Left lung (tissue), 10 donors: ENCODE measurements around the gene PHF2. TPM values are rescaled to one million over a fixed set of nuclear protein-coding genes. Genes with fewer than 3 reads are reported as not detected.

ENCODE experiments used
- ATAC-seq: fragments of 200-7000 bp; cut with Tn5 transposase; one replicate; pipeline ENCODE4 v1.9.1; 2020; ENCODE audit warnings: moderate library complexity
- DNase-seq, 4 donors: peaks; one replicate each; pipeline ENCODE4 v3.0.0-alpha.2; 2013 to 2020
- H3K27ac ChIP-seq, 2 donors: fragments of 200-600 bp; sonication (generic) in 1 of 2; one replicate each; pipeline versions ENCODE4 v1.5.0 to v1.8.0; 2020 to 2021
- H3K27me3 ChIP-seq, 2 donors: fragments of 200-600 bp; sonication (generic) in 1 of 2; one replicate each; pipeline versions ENCODE4 v1.5.0 to v1.8.0; 2020 to 2021
- H3K36me3 ChIP-seq, 2 donors: fragments of 200-600 bp; sonication (generic) in 1 of 2; one replicate each; pipeline versions ENCODE4 v1.5.0 to v1.8.0; 2020 to 2021
- H3K4me1 ChIP-seq, 2 donors: fragments of 200-600 bp; one replicate each; pipeline ENCODE4 v1.8.0; 2021
- H3K4me3 ChIP-seq, 2 donors: fragments of 200-600 bp; sonication (generic) in 1 of 2; one replicate each; pipeline versions ENCODE4 v1.5.0 to v1.8.0; 2020 to 2021; ENCODE audit warnings: mild to moderate bottlenecking in 1 of 2
- H3K9me3 ChIP-seq, 2 donors: fragments of 200-600 bp; sonication (generic) in 1 of 2; one replicate each; pipeline versions ENCODE4 v1.5.0 to v1.8.0; 2020 to 2021
- intact Hi-C, 2 donors: fragments of 100-400 bp; cut with DNase I; formaldehyde crosslinking; loops; one replicate each; pipeline versions ENCODE4 v1.11.2 to v1.14.2; 2022
- microRNA-seq, 2 donors: library from miRNA; unstranded; fragments of <30 nt; microRNA quantifications; one replicate each; pipeline ENCODE4, GENCODE V29; 2019
- polyA plus RNA-seq, 6 donors: library from polyadenylated mRNA; unstranded; fragments of 120-200 nt; gene quantifications; one replicate each; pipeline ENCODE4 v1.2.1, GENCODE V29; 2013; ENCODE audit not compliant: insufficient read length in 6 of 6
- total RNA-seq, 2 donors: library from RNA; stranded (reverse); fragmentation: NEBNext Ultra II Directional; extraction: Animal tissue kit (Norgen Biotek cat#: 25700); gene quantifications; one replicate each; pipeline ENCODE4 v1.2.1, GENCODE V29; 2021
- TF ChIP-seq, protein P1 (sequence below), 2 donors: fragments of 200-600 bp; sonication (generic) in 1 of 2; IDR thresholded peaks; one replicate each; pipeline versions ENCODE4 v1.5.0 to v1.8.0; 2021; ENCODE audit warnings: antibody characterized with exemption in 2 of 2
- donor health status: DM: no; HTN: yes; CAD: no.
- donor health status: DM: no; HTN: no; CAD: no.

PHF2 gene
- total and polyA plus RNA-seq, 8 donors: 29.1 to 53.7 (median 42.3) TPM

DNA sequence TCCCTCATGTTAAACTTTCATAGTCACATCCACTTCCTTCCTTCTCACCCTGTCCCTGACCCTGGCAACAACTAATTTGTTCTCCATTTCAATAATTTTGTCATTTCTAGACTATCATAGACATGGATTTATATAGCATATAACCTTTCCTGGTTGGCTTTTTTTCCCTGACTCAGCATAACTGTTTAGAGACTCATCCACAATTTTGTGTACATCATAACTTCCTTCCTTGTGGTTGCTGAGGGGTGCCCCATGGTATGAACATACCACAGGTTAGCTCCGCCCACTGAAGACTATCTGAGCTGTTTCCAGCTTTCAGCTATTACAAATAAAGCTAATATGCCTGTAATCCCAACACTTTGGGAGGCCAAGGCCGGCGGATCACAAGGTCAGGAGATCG is 137.3 kb downstream of the PHF2 start:
- Histone ChIP-seq H3K27me3 (peaks cover 0 to 4% of the 10 kb centered on the region in 2 donors), H3K4me3 (no peak overlapping the region), H3K27ac (no peak overlapping the region), H3K4me1 (no peaks in the 10 kb centered on the region), H3K36me3 (no peaks in the 10 kb centered on the region), H3K9me3 (peaks cover 0 to 2% of the 10 kb centered on the region in 2 donors)
- DNase-seq (no peak), ATAC-seq (no peak)
- intact Hi-C loops: no loop called here
- TF ChIP-seq, protein P1, sequence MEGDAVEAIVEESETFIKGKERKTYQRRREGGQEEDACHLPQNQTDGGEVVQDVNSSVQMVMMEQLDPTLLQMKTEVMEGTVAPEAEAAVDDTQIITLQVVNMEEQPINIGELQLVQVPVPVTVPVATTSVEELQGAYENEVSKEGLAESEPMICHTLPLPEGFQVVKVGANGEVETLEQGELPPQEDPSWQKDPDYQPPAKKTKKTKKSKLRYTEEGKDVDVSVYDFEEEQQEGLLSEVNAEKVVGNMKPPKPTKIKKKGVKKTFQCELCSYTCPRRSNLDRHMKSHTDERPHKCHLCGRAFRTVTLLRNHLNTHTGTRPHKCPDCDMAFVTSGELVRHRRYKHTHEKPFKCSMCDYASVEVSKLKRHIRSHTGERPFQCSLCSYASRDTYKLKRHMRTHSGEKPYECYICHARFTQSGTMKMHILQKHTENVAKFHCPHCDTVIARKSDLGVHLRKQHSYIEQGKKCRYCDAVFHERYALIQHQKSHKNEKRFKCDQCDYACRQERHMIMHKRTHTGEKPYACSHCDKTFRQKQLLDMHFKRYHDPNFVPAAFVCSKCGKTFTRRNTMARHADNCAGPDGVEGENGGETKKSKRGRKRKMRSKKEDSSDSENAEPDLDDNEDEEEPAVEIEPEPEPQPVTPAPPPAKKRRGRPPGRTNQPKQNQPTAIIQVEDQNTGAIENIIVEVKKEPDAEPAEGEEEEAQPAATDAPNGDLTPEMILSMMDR (IDR thresholded peaks at IDR 0.05): no peak

DNA sequence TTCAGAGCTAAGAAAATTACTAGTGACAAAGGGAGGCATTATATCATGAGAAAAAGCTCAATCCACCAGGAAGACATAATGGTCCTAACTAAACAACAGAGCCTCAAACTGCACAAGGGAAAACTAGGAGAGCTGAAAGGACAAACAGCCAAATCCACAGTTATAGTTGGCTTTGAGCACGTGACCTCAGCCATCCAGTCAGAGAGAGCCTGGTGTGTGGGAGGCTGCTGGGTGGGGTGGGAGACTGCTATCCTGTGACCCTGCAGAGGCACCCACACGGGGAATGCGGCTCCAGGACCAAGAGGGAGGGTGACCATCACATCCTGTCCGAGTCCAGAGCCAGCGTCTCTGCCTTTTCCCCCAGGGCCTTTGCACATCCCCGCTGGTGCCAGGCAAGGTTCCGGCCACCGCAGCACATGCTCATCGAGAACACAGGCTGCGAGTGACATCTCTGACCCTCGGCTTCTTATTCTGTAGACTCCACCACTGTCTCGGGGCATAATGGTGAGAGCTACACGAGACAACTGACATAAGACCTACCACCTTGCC is 145.1 kb downstream of the PHF2 start:
- Histone ChIP-seq H3K27ac (no peak overlapping the region), H3K36me3 (no peaks in the 10 kb centered on the region), H3K4me1 (no peaks in the 10 kb centered on the region), H3K4me3 (no peak overlapping the region), H3K27me3 (peaks cover 0 to 6% of the 10 kb centered on the region in 2 donors), H3K9me3 (peaks cover 0 to 17% of the 10 kb centered on the region in 2 donors)
- intact Hi-C loops: no loop called here
- ATAC-seq (no peak), DNase-seq (no peak)
- TF ChIP-seq, protein P1 (IDR thresholded peaks at IDR 0.05): no peak

DNA sequence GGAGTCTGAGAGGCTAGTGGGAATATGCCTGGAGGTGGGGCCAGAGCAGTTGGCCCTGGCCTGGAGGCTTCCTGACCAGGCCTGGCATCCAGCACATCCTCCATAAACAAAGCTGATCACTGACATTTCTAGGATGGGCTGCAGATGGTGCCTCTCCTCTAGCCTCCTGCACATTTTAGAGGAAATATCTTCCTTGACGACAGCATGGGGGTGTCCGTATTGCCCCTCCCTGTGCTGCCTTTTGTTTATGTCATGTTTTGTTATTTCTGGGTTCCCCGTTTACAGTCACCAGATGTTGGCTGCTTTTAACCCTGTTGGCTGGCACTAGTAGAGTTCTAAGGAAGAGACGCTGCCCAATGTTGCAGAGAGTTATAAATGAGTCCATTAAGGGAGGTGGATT is 148.5 kb downstream of the PHF2 start:
- H3K4me1 ChIP-seq: no peaks in the 10 kb centered on the region
- no peak for DNase-seq
- peaks cover 0 to 14% of the 10 kb centered on the region in 2 donors for H3K9me3 ChIP-seq
- peaks cover 0 to 14% of the 10 kb centered on the region in 2 donors for H3K27me3 ChIP-seq
- ATAC-seq: no peak
- no peak overlapping the region for H3K27ac ChIP-seq
- H3K4me3 ChIP-seq: no peak overlapping the region
- TF ChIP-seq, protein P1 (IDR thresholded peaks at IDR 0.05): no peak
- intact Hi-C loops: no loop called here
- no peaks in the 10 kb centered on the region for H3K36me3 ChIP-seq

DNA sequence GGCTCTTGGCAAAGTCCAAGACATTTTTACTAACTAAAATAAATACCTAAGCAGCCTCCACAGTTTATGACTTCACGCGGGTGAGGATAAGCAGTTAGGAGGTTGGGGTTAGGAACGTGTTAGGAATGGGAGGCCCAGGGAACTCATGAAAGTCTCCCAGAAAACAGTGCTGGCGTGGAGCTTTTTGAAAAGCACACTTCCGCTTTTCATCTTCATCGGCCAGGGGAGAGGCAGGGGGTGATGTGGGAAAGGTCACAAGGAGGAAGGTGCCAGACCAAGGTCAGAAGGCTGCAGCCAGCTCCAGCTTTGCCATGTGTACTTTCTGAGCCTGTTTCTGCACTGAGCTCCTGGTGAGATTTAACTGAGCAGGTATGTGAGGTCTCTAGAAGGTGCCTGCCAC is 149.0 kb downstream of the PHF2 start:
- H3K27ac ChIP-seq: no peak overlapping the region
- H3K4me1 ChIP-seq: no peaks in the 10 kb centered on the region
- ATAC-seq (no peak), DNase-seq (no peak)
- peaks cover 0 to 19% of the 10 kb centered on the region in 2 donors for H3K27me3 ChIP-seq
- H3K4me3 ChIP-seq: no peak overlapping the region
- peaks cover 0 to 14% of the 10 kb centered on the region in 2 donors for H3K9me3 ChIP-seq
- no peaks in the 10 kb centered on the region for H3K36me3 ChIP-seq
- TF ChIP-seq, protein P1 (IDR thresholded peaks at IDR 0.05): no peak
- intact Hi-C loops: no loop called here

DNA sequence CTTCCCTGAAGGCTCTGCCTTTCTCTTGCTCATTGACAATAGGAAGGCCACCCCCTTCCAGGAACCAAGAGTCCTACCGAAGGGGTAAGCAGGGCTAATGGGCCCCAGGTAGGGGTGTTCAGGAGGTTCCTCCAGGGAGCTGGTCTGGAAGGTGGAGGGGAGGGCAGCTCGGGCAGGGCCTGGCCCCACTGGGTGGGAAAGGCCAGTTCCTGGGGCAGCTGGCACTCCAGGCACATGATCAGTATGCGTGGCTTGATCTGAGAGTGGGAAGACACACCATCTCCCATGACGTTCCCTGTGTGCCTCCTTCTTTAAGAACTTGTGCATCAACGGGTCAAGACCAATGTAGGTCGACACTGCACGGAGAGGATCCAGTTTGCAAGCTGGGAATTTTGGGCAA is 149.8 kb downstream of the PHF2 start:
- no peaks in the 10 kb centered on the region for H3K4me1 ChIP-seq
- ATAC-seq (no peak), DNase-seq (no peak)
- intact Hi-C loops: no loop called here
- H3K36me3 ChIP-seq: no peaks in the 10 kb centered on the region
- H3K9me3 ChIP-seq: peaks cover 0 to 19% of the 10 kb centered on the region in 2 donors
- no peak overlapping the region for H3K27ac ChIP-seq
- TF ChIP-seq, protein P1 (IDR thresholded peaks at IDR 0.05): no peak
- peaks cover 0 to 25% of the 10 kb centered on the region in 2 donors for H3K27me3 ChIP-seq
- H3K4me3 ChIP-seq: no peak overlapping the region

Small RNA genes within 50 kb of the gene (microRNA-seq; reads per million reads assigned to microRNA genes)
- gene MIR548AU: 0 reads per million in 2 donors

Other genes with a start within 250 kb of the PHF2 start
- gene FAM120A, start 124.9 kb upstream of the PHF2 start, total RNA-seq: 100 to 1,000 TPM; 143 to 160 TPM
- gene FAM120A, start 124.9 kb upstream of the PHF2 start, polyA plus RNA-seq: 10 to 100 TPM; 61.0 to 87.0 (median 71.3) TPM
- 10 to 100 TPM; 41.2 to 52.9 TPM for gene FAM120AOS, start 123.0 kb upstream of the PHF2 start, total RNA-seq
- gene FAM120AOS, start 123.0 kb upstream of the PHF2 start, polyA plus RNA-seq: 10 to 100 TPM; 52.5 to 60.0 (median 57.1) TPM